HG03342 (cell line): ENCODE measurements around the gene KLHDC4.
A peak's percentile ranks its signal among the peaks of the same experiment; 100 is the strongest.
"Not testable (repeated sequence)": the region's sequence is repeated elsewhere in the genome, so short reads cannot be mapped to it uniquely, and the experiment has no call there.

Experiments
- ATAC-seq: cut with Tn5 transposase; IDR thresholded peaks from one replicate; pipeline ENCODE4 v1.9.1; 2021; ENCODE audit warnings: mild to moderate bottlenecking, moderate library complexity; ENCODE audit not compliant: unreplicated experiment

Gene KLHDC4

DNA sequence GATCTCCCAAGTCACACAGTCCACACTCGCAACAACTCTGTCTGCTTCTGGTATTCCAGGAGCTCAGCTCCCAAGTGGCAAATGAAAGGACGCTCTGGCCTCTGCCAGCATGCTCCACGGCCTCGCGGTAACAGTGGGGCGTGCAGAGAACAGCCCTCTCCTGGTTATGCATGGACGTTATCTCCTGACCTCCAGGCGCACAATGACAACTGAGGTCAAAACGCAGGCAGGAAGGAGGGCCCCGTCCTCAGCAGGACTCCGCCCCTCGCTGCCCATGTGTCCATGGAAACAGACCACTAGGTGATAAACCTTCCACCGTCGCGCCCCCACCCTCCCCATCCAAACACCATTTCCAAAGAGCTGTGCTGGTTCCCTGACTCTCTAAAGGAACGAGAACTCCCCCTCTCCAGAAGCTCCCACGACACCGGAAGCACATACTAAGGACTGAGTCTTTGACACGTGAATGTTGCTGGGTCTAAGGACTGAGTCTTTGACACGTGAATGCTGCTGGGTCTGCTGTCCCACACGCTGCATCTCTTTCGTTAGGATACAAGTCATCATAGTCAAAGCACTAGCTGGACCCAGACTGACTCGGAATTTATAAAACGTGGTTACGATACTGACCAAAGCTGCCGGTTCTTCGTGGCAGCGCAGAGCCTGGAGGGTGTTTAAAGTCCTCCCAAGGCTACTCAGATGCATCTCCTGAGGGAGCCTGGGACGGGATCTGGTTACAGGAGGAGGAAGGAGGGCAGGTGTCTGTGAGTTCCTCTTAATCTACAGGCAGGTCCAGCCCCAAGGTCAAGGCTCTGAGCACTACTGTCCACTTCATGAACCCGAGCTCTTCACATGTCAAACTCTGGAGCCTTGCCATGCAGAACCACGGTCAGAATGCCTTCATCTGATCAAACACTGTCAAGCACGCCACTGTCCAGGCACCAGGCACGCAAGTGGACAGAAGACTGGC, 43.9 kb downstream of the KLHDC4 start:
- no peak for ATAC-seq

DNA sequence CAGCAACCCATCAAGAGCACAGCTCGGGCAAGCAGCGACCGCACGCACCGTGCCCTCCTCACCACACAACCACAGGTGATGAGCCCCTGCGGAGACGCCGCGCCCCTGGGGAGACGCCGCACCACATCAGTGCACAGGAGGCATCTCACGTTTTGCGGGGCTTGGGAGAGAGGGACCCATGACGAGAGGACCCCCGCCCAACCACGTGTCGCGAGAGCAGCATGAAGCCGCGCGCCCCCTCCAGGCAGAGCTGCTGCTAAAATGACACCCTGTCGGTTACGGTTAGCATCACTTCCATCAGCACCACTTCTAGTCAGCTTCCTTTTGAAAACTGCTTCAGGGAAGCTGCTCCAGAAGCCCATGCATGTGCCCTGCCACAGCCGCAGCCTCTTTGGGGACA, 45.3 kb downstream of the KLHDC4 start:
- ATAC-seq = no peak

- ATAC-seq = not testable (repeated sequence)
These were observed 47.0 kb downstream of the KLHDC4 start for GRCh38 chr16:87718831-87719230.

DNA sequence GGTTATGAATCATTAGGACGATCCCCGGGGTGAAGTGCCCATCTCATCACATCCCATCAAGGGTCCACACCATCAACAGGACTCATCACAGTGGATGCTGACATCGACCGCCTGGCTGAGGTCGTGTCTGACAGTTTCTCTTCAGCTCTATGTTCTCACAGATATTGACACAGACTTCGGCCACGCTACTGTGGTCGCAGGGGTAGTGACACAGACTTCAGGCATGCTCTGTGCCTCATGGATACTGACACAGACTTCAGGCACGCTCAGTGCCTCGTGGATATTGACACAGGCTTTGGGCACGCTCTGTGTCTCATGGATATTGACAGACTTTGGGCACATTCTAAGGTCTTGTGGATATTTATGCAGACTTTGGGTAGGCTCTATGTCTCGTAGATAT, 50.1 kb downstream of the KLHDC4 start:
- ATAC-seq = no peak

DNA sequence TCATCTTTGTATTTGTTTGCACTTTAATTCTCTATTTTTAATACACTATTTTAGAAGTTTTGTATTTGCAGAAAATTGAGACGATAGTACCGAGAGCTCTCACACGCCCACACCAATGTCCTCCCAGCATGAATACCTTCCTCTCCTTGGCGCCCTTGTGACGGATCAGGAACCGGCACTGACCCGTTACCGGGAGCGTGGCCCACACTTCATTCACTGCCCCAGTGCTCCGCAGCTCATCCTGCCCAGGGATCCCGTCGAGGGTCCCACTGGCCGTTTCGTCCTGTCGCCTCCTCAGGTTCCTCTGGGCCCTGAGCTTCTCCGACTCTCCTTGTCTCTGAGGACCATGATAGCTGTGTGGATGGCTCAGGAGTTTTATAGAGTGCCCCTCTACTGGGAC, 50.6 kb downstream of the KLHDC4 start:
- ATAC-seq = no peak

- ATAC-seq = no peak
These were observed 52.1 kb downstream of the KLHDC4 start for GRCh38 chr16:87713451-87714229.

DNA sequence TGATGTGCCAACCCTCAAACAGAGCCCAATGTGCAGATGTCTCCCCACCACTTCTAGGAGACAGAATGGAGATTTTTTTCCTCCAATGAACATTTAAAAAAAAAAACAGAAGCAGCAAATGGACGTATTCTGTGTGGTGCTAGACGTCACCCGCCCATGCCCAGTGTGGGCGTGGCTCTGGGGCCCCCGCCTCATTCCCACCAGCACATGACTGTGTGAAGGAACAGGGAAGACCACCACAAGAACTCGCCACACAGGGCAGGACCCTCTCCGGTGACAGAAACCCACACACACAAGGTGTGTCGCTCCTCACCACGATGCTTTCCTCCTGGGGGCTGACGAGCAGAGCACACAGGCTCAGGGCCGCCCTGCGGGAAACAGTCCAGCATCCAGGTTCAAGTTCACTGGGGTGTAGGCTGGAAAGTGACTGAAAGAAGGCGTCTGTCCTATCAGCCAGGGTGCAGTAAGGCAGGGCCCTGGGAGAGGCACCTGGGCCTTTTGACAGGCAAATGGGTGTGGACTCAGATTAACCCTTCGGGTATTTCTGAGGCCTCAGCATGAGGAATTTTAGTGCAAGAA, 53.5 kb downstream of the KLHDC4 start:
- ATAC-seq = no peak

- ATAC-seq = no peak
These were observed 54.9 kb downstream of the KLHDC4 start for GRCh38 chr16:87710887-87711286.

- ATAC-seq = no peak
These were observed 56.1 kb downstream of the KLHDC4 start for GRCh38 chr16:87709677-87710076.

DNA sequence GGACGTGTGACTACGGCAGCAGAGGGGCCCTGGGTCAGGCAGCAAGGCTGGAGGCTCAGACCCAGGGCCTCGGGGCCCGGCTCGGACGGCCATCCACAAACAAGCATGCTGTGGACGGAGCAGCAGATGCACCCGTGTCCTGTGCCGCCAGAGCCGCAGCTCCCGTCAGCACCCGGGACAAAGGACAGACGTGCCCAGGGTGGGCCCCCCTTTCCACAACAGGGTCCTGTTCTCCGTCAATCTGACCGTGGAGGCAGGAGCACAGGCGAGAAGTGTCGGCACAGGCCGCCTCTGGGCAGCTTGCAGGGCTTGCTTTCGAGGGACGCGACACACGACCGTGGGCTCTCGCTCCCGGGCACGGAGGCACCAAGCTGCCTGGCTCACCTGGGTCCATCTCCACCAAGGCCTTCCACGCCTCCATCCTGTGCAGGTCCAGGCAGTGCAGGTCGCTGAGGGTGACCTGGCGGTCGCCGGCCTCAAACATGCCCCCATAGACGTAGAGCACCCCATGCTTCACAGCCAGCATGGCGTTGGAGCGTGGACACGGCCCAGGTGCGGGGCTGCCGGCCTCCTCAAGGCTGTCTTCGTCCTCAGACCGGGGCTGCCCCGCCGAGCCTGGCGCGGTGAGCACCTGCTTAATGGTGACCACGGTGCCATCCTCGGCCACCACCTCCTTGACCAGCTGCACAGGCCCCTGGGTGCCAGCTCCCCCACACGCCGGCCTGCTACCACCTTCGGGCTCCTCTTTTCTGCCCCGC, 56.7 kb downstream of the KLHDC4 start:
- ATAC-seq = no peak

- ATAC-seq = no peak
These were observed 57.8 kb downstream of the KLHDC4 start for GRCh38 chr16:87707714-87708580.

- no peak for ATAC-seq
These were observed 58.7 kb downstream of the KLHDC4 start for GRCh38 chr16:87707097-87707496.

- ATAC-seq = no peak
These were observed 59.3 kb downstream of the KLHDC4 start for GRCh38 chr16:87706278-87707000.

GRCh38 chr16:87705771-87706277, 60.0 kb downstream of the KLHDC4 start:
- no peak for ATAC-seq

DNA sequence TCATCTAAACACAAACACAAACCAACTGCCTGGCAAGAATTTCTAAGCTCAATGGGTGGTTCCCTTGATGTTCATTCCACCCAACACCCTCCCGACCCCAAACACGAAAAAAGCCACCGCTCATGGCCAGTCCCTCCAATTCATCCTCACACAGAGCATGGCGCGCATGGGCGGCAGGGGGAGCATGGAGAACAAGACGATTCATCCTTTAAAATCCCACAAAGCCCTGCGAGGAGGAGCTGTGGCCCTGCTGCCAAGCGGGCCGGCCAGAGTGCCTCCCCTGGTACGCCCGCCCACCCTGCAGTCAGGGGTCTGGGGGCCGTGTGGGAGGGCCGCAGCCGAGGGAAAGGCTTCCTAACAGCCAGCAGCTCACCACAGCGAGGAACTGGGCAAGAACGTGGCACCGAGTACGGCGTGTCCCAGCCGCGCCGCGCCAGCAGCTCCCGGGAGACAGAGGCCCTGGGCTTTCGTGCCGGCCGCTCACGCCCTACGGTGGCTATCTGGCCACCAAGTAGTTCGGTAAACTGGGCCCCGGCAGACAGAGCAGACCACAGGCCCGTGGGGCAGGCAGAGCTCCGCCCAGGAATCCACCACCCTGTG, 60.9 kb downstream of the KLHDC4 start:
- no peak for ATAC-seq

DNA sequence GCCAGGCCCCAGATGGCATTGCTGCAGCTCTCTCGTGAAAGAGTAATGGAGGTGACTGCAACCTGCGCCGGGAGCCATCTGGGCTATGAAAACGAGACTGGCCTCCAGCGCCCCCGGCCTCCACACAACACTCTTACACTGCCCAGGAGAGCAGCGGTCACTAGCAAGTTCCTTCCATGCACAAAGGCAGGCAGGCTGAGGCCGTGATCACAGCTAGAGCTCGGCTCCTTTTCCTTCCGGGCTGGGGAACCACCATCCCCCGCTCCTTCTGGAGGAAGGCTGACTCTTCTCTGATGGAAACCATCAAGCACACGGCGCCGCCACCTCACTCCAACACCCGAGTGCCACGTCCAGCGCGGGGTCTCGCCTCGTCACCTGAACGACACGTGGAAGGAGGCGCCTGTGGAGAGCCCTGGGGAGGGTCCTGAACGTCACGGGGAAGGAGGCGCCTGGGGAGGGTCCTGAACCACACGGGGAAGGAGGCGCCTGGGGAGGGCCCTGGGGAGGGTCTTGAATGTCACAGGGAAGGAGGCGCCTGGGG, 61.9 kb downstream of the KLHDC4 start:
- ATAC-seq = no peak

DNA sequence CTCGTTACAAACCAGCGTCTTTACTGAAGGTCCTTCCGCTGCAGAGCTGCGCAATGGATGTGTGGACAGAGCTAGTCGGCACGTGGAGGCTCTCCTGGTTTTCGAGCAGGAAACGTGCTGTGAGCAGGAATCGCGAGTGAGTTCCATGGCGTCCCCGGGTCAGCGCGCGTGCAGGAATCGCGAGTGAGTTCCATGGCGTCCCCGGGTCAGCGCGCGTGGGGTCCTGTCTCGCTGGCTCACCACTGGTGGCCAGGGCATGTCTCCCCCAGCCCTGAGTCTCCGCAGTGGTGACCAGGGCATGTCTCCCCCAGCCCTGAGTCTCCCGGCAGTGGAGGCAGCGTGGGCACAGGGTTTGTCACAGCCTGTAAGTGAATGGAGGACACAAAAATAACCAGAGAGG, 62.7 kb downstream of the KLHDC4 start:
- no peak for ATAC-seq

DNA sequence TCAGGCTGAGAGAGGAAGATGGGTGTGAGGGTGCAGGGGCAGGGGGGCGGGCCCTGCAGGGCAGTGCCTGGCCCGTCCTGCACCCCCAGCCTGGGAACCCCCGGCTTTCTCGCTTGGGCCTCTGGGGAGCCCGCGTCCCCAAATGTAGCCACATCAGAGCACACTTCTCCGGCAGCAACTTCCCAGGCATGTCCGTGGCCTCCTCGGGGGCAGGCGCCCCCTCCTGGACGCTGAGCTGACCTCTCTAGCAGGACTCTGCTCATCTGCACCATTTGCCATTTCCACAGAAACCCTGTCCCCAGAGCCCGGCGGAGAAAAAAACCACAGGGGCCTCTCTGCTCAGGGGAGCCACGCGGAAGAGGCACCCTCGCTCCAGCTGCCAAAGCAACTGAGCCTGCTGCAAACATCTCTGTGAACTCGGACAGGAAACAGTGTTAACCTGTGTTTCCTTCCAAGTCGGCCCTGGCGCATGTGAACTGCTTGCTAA, 63.4 kb downstream of the KLHDC4 start:
- peak; percentile 43 for ATAC-seq
